Fibroblast of the aortic adventitia (primary cell): ENCODE data around the gene C18orf32. TPM values are rescaled to one million over a fixed set of nuclear protein-coding genes. Genes with fewer than 3 reads are reported as not detected.

Experiments
- DNase-seq: peaks from one replicate; pipeline ENCODE4 v3.0.0-alpha.2; 2010; ENCODE audit warnings: low read depth
- H3K4me3 ChIP-seq: 2 replicates; pipeline ENCODE4 v1.5.1; 2011; ENCODE audit warnings: low read depth, mild to moderate bottlenecking, control low read depth, low read length, moderate library complexity
- total RNA-seq: library from RNA; depleted of rRNA; stranded (reverse); fragments of >200 nt; gene quantifications from 2 replicates; pipeline ENCODE4 v1.2.3, GENCODE V29; 2012; ENCODE audit warnings: low replicate concordance
- TF ChIP-seq, protein P1 (sequence below): IDR thresholded peaks from 2 replicates; pipeline ENCODE4 v1.5.1; 2011; ENCODE audit warnings: mild to moderate bottlenecking, low read length, control low read depth, inconsistent platforms; ENCODE audit not compliant: insufficient read depth

C18orf32 gene
- total RNA-seq, 1 donor: 33.2 TPM

DNA sequence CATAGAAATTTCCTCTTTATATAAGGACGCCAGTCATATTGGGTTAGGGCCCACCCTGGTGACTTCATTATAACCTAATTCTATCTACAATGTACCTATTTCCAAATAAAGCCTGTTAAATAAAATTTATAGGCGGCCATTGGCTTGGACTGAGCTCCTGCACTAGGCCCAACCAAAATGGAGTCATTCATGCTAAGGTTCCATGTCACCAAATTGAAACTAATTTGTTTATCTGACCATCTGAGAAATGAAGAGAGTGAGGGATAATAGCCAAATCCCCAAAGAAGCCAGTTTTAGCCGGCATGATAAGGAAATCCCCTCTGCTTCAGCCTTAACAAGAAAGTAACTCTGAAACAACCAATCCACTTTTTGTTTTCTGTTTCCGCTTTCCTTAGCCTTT is 19.4 kb downstream of the C18orf32 start:
- no peak overlapping the region for H3K4me3 ChIP-seq
- TF ChIP-seq, protein P1, sequence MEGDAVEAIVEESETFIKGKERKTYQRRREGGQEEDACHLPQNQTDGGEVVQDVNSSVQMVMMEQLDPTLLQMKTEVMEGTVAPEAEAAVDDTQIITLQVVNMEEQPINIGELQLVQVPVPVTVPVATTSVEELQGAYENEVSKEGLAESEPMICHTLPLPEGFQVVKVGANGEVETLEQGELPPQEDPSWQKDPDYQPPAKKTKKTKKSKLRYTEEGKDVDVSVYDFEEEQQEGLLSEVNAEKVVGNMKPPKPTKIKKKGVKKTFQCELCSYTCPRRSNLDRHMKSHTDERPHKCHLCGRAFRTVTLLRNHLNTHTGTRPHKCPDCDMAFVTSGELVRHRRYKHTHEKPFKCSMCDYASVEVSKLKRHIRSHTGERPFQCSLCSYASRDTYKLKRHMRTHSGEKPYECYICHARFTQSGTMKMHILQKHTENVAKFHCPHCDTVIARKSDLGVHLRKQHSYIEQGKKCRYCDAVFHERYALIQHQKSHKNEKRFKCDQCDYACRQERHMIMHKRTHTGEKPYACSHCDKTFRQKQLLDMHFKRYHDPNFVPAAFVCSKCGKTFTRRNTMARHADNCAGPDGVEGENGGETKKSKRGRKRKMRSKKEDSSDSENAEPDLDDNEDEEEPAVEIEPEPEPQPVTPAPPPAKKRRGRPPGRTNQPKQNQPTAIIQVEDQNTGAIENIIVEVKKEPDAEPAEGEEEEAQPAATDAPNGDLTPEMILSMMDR: no peak
- DNase-seq: no peak

DNA sequence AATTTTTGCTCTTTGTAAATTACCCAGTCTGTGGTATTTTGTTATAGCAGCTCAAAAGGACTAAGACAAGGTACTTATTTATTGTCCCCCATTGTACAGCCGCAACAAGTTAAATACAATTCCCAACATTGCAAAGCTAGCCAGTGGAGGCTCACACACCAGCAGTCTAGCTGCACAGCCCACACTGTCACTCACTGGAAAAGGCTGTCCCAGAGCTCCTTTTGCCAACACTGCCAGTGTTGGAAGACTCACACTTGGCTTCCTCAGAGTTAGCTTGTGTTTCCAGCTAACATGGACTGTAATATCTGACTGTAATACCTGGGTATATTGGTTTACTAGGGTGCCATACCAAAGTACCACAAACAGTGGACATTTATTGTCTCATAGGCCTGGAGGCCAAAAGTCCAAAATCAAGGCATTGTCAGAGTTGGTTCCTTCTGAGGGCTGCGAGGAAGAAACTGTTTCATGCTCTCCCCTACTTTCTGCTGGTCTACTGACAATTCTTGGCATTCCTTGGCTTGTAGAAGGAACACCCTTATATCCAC is 19.9 kb downstream of the C18orf32 start:
- H3K4me3 ChIP-seq: no peak overlapping the region
- no peak for DNase-seq
- TF ChIP-seq, protein P1: no peak

DNA sequence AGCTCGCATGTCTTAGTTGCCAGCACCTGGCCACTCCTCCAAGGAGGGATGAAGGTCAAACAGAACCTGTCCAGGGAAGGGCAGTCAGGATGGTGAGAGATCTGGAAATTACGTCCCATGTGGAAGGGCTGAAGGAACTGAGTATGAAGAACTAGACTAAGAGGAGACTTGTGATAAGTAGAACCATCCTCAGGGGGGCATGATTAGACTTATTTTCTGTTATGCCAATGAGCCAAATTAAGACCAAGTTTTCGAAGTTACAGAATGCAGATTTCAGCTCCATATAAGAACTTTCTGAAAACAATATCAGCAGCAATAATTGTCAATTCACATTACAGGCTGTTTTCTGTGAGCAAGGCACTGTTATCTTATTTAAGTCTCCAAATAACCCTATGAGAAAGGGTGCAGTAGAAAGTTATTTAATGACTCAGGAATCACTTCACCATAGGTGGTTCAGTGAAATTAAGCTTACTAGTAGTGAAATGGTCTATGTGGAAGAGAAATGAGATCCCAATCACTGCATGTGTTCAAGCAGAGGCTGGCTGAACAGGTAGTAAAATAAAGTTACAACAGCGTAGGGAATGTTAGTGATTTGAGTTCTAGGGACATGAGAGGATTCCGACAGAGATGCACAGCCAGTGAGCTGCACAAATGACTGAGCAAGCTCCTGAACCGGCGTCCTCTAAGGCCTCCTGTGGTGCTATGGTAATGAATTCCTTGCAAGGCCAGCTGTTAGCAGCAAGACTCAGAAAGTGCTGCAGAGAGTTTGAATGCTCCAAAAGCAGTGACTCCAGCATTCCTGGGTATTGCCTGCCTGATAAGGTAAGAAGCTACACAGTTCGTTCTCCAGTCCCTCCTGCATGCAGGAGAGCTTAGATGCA is 22.1 kb downstream of the C18orf32 start:
- no peak overlapping the region for H3K4me3 ChIP-seq
- peak; percentile 28 for DNase-seq
- TF ChIP-seq, protein P1: no peak

DNA sequence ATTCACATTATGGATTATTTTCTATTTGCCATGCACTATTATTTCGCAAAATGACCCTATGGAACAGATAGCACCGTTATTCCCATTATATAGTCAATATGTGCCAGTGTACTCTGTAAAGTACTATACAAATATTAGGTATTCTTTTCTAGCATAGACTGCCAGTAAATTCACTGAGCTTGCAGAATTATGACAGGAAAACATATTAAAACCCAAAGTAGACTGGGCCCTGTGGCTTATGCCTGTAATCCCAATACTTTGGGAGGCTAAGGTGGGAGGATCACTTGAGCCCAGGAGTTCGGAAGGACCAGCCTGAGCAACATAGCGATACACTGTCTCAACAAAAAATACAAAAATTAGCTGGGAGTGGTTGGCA is 25.4 kb downstream of the C18orf32 start:
- TF ChIP-seq, protein P1: no peak
- DNase-seq: no peak
- H3K4me3 ChIP-seq: no peak overlapping the region

DNA sequence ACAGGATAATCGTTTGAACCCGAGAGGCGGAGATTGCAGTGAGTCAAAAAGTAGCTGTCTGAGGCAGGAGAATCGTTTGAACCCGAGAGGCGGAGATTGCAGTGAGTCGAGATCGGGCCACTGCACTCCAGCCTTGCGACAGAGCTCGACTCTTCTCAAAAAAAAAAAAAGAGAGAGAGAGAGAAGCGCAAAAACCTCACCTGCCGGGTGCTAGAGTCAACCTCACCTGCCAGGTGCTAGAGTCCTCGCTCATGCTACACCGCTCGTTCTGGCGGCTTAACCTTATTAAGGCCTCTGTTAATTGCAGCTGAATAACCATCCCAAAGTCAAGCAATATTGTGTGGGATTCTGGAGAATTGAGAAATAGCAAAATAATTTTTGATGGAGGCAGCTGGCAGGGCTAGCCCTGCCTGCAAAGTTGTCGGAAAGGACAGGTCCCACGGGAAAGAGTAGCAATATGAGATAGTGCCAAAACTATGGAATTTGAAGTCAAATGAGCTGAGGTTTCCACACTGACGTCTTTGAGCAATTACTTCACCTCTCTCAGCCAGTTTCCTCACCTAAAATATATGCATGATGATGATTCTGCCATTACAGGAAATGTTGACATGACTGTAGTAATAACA is 25.9 kb downstream of the C18orf32 start:
- DNase-seq: peak; percentile 57
- TF ChIP-seq, protein P1: no peak
- H3K4me3 ChIP-seq: peak overlapping the region; percentile 89

DNA sequence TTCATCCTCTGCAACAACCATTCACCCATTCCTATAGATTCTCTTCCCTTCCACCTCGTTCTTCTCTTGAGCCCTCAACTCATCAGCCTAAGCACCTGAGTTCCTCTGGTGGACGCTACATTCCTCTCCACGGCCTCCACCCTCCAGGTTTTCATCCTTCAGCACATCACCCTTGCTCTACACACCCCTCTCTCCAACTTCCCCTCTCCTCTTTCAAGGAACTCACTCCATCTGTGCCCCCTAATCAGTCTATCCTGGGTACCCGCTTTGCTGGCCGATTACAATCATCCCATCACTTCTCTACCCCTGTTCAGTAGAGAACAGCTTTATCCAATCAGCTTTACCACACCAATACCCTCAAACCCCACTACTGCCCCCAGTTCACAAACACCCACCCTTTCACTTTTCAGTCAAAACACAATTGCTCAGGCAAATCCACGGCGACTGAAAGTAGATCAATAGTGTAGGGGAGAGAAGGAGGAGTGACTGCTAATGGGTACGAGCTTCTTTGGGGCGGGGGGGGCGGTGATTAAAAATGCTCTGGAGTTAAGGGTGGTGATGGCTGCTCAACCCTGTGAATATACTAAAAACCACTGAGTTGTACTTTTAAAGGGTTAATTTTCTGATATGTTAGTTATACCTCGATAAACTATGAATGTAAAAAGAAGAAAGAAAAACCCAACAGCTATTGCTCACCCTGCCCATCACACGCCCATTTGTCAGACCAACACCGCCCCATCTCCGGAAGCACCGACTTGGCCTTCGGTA is 27.4 kb downstream of the C18orf32 start:
- H3K4me3 ChIP-seq: peak overlapping the region; percentile 89
- TF ChIP-seq, protein P1: no peak
- DNase-seq: peak; percentile 30
